Erythroblast (primary cell): Measurements from ENCODE around the gene CHID1.

Source experiments
- GATA1 ChIP-seq: IDR thresholded peaks from 2 replicates; pipeline ENCODE4 v1.6.1; 2011; ENCODE audit warnings: low read depth, mild to moderate bottlenecking, control low read depth, low read length, moderate library complexity
- POLR2A ChIP-seq: IDR thresholded peaks from 2 replicates; pipeline ENCODE4 v1.6.1; 2011; ENCODE audit warnings: mild to moderate bottlenecking, low read length

DNA sequence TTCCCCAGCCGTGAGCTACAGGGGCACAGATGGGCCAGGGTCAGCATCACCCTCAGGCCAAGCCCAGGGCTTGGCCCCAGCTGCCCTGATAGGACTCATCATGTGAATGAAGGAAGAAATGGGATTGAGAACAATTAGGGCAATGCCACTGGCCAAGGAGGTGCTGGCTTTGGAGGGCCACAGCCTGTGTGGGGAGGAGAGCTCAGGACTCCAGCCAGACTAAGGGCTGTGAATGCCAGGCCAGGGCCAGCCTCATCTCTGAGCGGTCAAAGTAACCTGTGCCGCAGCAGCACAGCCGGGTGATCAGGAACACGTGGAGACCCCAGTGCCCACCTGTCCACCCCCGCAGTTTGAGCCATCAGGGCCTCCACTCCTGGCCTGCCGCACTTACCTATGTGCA, 10.1 kb downstream of the CHID1 start:
- TF ChIP-seq POLR2A (no peak), GATA1 (no peak)
